ENCODE measurements around the gene BRDT.

Gene BRDT

DNA sequence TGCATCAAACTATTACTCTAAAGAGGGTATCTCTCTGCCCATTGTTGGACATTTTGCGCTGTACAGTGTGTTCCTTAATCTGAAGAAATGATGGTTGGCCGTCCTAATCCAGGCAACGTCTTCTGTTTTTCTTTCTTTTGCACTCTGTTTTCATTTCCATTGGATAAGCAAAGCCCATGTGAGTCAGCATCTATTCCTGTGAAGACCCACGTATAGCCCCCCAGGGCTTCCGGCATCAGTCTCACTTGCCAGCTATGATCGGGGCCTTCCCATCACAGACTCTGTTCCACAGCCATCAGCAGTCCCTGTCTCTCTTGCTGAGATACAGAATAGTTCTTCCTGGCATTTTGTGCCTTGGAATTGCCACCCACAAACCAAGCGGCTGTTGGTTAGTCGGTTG, 29.2 kb upstream of the BRDT start:
- DNase-seq (ENCODE audit: low read depth): no peak
- no peak overlapping the region for H3K4me3 ChIP-seq (ENCODE audit: control insufficient read depth, low read depth, low read length)
- TF ChIP-seq, protein P1, sequence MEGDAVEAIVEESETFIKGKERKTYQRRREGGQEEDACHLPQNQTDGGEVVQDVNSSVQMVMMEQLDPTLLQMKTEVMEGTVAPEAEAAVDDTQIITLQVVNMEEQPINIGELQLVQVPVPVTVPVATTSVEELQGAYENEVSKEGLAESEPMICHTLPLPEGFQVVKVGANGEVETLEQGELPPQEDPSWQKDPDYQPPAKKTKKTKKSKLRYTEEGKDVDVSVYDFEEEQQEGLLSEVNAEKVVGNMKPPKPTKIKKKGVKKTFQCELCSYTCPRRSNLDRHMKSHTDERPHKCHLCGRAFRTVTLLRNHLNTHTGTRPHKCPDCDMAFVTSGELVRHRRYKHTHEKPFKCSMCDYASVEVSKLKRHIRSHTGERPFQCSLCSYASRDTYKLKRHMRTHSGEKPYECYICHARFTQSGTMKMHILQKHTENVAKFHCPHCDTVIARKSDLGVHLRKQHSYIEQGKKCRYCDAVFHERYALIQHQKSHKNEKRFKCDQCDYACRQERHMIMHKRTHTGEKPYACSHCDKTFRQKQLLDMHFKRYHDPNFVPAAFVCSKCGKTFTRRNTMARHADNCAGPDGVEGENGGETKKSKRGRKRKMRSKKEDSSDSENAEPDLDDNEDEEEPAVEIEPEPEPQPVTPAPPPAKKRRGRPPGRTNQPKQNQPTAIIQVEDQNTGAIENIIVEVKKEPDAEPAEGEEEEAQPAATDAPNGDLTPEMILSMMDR (conservative IDR thresholded peaks at IDR 0.05; ENCODE audit: control insufficient read depth, insufficient read depth, low read depth, low read length): no peak

DNA sequence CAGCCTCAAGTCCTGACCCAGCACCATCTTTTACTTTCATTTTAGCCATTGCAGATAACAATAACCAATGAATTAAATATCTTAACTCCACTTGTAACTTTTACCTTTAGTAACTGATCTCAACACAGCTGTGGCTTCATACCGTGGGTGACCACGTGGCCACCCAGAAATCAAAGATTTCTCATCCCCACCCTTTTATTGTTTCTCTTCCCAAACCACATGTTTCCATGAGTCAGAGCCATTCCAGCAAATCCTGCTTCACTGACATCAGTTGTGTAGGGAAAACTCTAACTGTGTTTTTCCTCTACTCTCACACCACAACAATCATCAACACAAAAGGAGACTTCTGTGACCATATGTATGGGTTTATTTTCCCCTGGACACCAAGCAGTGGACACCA, 25.1 kb upstream of the BRDT start:
- peak; percentile 93 for DNase-seq (ENCODE audit: low read depth)
- TF ChIP-seq, protein P1 (conservative IDR thresholded peaks at IDR 0.05; ENCODE audit: control insufficient read depth, insufficient read depth, low read depth, low read length): no peak

DNA sequence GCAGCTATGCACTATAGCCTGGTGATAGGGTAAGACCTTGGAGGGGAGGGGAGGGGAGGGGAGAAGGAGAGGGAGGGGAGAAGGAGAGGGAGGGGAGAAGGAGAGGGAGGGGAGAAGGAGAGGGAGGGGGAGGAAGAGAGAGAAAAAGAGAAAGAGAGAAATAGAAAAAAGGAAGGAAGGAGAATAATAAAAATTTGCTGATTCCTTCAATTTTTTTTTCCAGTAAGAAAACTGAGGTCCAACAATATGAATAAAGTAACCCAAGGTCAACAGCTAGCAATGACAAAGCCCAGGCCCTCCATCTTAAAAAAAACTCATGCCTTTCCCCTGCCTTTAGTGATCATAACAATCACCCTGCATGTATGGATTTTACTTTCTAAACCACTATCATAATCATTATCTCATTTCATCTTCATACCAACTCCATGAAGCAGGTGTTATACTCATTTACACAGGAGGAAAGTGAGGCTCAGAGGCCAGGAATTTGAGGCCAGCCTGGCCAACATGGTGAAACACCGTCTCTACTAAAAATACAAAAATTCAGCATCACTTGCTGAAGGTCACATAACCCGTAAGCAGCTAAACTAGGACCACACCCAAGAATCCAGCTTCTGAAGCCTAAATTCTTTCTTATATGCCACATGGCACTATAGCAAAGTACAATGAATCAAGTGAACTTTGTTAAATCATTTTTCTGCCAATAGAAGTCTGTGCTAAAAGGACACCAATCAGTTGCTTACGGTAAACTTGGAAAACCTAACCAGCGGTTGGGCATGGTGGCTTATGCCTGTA, 23.4 kb upstream of the BRDT start:
- TF ChIP-seq, protein P1 (conservative IDR thresholded peaks at IDR 0.05; ENCODE audit: control insufficient read depth, insufficient read depth, low read depth, low read length): no peak
- no peak for DNase-seq (ENCODE audit: low read depth)
- H3K4me3 ChIP-seq (ENCODE audit: control insufficient read depth, low read depth, low read length): no peak overlapping the region

More for the DNA sequence above, 25.1 kb upstream of the BRDT start:
- H3K4me3 ChIP-seq (ENCODE audit: control insufficient read depth, low read depth, low read length): no peak overlapping the region

DNA sequence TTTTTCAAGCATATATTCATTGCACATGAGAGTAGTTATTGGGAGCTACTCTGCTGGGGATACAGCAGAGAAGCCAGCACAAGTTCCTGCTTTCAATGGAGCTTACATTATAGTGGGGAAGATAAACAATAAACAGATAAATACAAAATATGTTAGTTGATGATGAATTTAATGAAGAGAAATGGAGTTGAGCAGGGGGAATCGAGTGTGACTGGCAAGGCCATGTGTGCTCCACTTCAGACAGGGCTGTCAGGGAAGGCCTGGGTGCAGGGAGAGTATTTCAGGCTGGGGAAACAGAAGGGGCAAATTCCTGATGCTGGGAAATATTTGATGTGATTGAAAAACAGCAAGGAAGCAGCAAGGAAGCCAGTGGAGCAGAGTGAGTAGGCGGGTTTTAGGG, 21.2 kb upstream of the BRDT start:
- no peak overlapping the region for H3K4me3 ChIP-seq (ENCODE audit: control insufficient read depth, low read depth, low read length)
- TF ChIP-seq, protein P1 (conservative IDR thresholded peaks at IDR 0.05; ENCODE audit: control insufficient read depth, insufficient read depth, low read depth, low read length): no peak
- no peak for DNase-seq (ENCODE audit: low read depth)

DNA sequence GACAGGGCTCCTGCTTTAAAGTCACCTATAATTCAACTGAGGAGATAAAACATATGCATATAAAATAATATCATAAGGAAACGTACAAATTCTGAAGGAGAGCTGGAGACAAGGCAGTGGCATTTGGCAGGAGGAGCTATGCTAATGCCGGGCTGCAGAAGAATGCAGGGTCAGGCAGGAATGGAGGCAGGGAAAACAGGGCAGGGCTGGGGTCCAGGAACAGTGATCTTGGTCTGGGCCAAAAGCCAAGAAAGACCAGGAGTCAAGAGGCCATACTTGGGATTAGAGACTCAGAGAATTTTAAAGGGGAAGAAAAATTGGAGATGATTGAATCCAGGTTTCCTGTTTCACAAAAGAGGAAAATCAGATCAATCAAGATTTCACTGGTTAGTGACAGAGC, 20.0 kb upstream of the BRDT start:
- TF ChIP-seq, protein P1 (conservative IDR thresholded peaks at IDR 0.05; ENCODE audit: control insufficient read depth, insufficient read depth, low read depth, low read length): no peak
- H3K4me3 ChIP-seq (ENCODE audit: control insufficient read depth, low read depth, low read length): no peak overlapping the region
- no peak for DNase-seq (ENCODE audit: low read depth)

DNA sequence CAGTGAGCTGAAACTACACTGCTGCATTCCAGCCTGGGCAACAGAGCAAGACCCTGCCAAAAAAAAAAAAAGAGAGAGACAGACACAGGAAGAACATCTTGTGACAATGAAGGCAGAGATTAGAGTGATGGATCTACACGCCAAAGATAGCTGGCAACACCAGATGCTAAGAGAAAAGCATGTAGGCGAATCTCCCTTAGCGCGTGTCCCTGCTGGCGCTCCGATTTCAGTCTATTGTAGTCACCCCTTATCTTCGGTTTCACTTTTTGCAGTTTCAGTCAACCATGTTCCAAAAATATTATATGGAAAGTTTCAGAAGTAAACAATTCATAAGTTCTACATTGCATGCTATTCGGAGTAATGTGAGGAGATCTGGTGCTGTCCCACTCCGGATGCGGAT, 11.6 kb upstream of the BRDT start:
- TF ChIP-seq, protein P1 (conservative IDR thresholded peaks at IDR 0.05; ENCODE audit: control insufficient read depth, insufficient read depth, low read depth, low read length): no peak
- H3K4me3 ChIP-seq (ENCODE audit: control insufficient read depth, low read depth, low read length): no peak overlapping the region
- DNase-seq (ENCODE audit: low read depth): no peak

Data from fibroblast of mammary gland (primary cell).